BJ (cell line): ENCODE measurements around the gene MICAL3. TPM values are rescaled to one million over a fixed set of nuclear protein-coding genes. Genes with fewer than 3 reads are reported as not detected.

Source experiments
- CTCF ChIA-PET: fragments of 350-600 bp; formaldehyde crosslinking; extraction: SDS; loops from one replicate; lab custom pipeline; 2021; ENCODE audit warnings: antibody characterized with exemption, inconsistent platforms; lab: Yijun Ruan, JAX
- POLR2A ChIA-PET: fragments of 300-600 bp; sonication (Branson Sonifier 250); formaldehyde crosslinking; extraction: SDS; loops from one replicate; lab custom pipeline; 2021; ENCODE audit warnings: antibody characterized with exemption; lab: Charles Lee
- DNase-seq: peaks from one replicate; pipeline ENCODE4 v3.0.0-alpha.2; 2011; ENCODE audit warnings: low read depth
- H3K27me3 ChIP-seq: 2 replicates; pipeline ENCODE4 v1.6.0; 2011; ENCODE audit warnings: low read length; ENCODE audit not compliant: control insufficient read depth, insufficient read depth
- H3K36me3 ChIP-seq: 2 replicates; pipeline ENCODE4 v1.5.1; 2011; ENCODE audit warnings: low read length; ENCODE audit not compliant: control insufficient read depth, insufficient read depth
- H3K4me3 ChIP-seq: 2 replicates; pipeline ENCODE4 v1.5.1; 2011; ENCODE audit warnings: low read depth, mild to moderate bottlenecking, control low read depth, low read length
- CTCF ChIP-seq: IDR thresholded peaks from 2 replicates; pipeline ENCODE4 v1.5.1; 2011; ENCODE audit warnings: low read depth, mild to moderate bottlenecking, control low read depth, inconsistent platforms, low read length, moderate library complexity; ENCODE audit not compliant: insufficient read depth
- polyA plus RNA-seq: library from polyadenylated mRNA; depleted of rRNA; stranded (reverse); fragments of >200 nt; gene quantifications from 2 replicates; pipeline ENCODE4 v1.2.3, GENCODE V29; 2011

The MICAL3 gene
- polyA plus RNA-seq, 1 experiment, result 16.4 TPM

DNA sequence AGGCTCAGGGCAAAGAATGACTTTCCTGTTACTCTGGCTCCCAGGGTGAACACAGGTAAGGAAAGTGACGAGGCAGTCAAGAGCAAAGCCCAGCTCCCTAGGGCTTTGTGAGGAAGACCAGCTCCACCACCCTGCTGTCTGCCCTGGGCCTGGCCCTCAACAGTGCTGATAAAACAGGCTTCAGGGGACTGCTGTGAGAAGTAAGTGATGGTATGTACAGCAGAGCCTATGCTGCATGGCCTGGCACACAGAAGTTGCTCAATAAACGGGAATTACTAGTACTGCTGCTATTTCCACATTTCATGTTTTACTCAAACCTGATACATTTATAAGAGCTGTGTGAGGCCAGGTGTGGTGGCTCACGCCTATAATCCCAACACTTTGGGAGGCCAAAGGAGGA lies 50.3 kb downstream of the MICAL3 start:
- Histone ChIP-seq H3K27me3 (no peaks in the 10 kb centered on the region), H3K4me3 (no peak overlapping the region), H3K36me3 (no peaks in the 10 kb centered on the region)
- no peak for DNase-seq
- no peak for TF ChIP-seq CTCF
- ChIA-PET POLR2A (no interaction called here), CTCF (interaction anchor here (0.9 to 1.2 kb wide), 3 partner anchors 26 to 101 kb away, joined by 4 read pairs; no protein-coding TSS in a partner anchor)

GRCh38 chr22:17973217-17973616 lies 51.1 kb downstream of the MICAL3 start:
- no peaks in the 10 kb centered on the region for H3K27me3 ChIP-seq
- ChIA-PET POLR2A (no interaction called here), CTCF (interaction anchor here (0.6 to 1.0 kb wide), 2 partner anchors 28 to 103 kb away, joined by 3 to 4 read pairs; no protein-coding TSS in a partner anchor)
- no peak for TF ChIP-seq CTCF
- no peak overlapping the region for H3K4me3 ChIP-seq
- H3K36me3 ChIP-seq, result no peaks in the 10 kb centered on the region
- no peak for DNase-seq

GRCh38 chr22:17972385-17973191 lies 51.8 kb downstream of the MICAL3 start:
- ChIA-PET POLR2A (interaction anchor here (0.5 kb wide), 1 partner anchor 24 kb away, joined by 4 read pairs; no protein-coding TSS in a partner anchor), CTCF (no interaction called here)
- Histone ChIP-seq H3K4me3 (no peak overlapping the region), H3K27me3 (no peaks in the 10 kb centered on the region), H3K36me3 (no peaks in the 10 kb centered on the region)
- no peak for DNase-seq
- no peak for TF ChIP-seq CTCF

DNA sequence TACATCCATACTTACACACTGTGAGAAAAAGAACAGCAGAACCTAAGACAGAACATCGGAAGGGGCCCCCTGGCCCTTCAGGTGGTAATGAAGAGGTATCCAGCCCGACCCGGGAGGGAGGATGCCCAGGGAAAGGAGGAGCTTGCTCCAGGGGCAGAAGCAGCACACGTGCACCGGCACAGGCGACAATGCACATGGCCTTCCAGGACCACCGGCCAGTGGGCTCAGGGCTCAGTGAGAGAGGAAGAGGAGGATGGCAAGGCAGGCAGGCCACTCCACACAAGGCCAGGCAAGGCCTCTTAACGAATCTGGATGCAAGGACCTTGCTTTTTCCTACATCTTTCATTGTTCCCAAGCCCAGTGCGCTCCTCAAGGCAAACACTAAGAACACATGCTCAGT lies 52.6 kb downstream of the MICAL3 start:
- TF ChIP-seq CTCF, result no peak
- Histone ChIP-seq H3K36me3 (no peaks in the 10 kb centered on the region), H3K4me3 (no peak overlapping the region), H3K27me3 (no peaks in the 10 kb centered on the region)
- ChIA-PET POLR2A (no interaction called here), CTCF (interaction anchor here (1.2 kb wide), 1 partner anchor 12 kb away, joined by 3 read pairs; no protein-coding TSS in a partner anchor)
- DNase-seq, result no peak

GRCh38 chr22:17970201-17970708 lies 54.1 kb downstream of the MICAL3 start:
- no peak for TF ChIP-seq CTCF
- no peak for DNase-seq
- no peaks in the 10 kb centered on the region for H3K36me3 ChIP-seq
- no peaks in the 10 kb centered on the region for H3K27me3 ChIP-seq
- ChIA-PET CTCF (interaction anchor here (1.3 to 1.6 kb wide), 2 partner anchors 17 to 106 kb away, joined by 3 to 4 read pairs; no protein-coding TSS in a partner anchor), POLR2A (no interaction called here)
- no peak overlapping the region for H3K4me3 ChIP-seq
